HUES64 (cell line): Measurements from ENCODE around the gene GPR153.

Experiments used
- H3K27ac ChIP-seq: 2 replicates; pipeline ENCODE4 v1.7.0; 2013; ENCODE audit warnings: low read depth, low read length, inconsistent platforms
- H3K27me3 ChIP-seq: 2 replicates; pipeline ENCODE4 v1.6.1; 2013; ENCODE audit warnings: mild to moderate bottlenecking, low read length; ENCODE audit not compliant: insufficient read depth
- H3K36me3 ChIP-seq: 2 replicates; pipeline ENCODE4 v1.6.1; 2013; ENCODE audit warnings: mild to moderate bottlenecking, low read length; ENCODE audit not compliant: insufficient read depth
- H3K4me1 ChIP-seq: 2 replicates; pipeline ENCODE4 v1.6.1; 2013; ENCODE audit warnings: mild to moderate bottlenecking, low read length, moderate library complexity; ENCODE audit not compliant: insufficient read depth
- H3K4me3 ChIP-seq: 2 replicates; pipeline ENCODE4 v1.5.1; 2013; ENCODE audit warnings: mild to moderate bottlenecking, low read length, moderate library complexity
- H3K9ac ChIP-seq: 2 replicates; pipeline ENCODE4 v1.6.1; 2013; ENCODE audit warnings: mild to moderate bottlenecking, low read depth, low read length
- H3K9me3 ChIP-seq: 2 replicates; pipeline ENCODE4 v1.6.1; 2013; ENCODE audit warnings: low read depth, low read length; ENCODE audit not compliant: insufficient read depth
- WGBS: fragments of 150-250, 120-280 bp; methylation state at CpG from one replicate; pipeline ENCODE4 v1.1.7; 2013; ENCODE audit warnings: missing lambda C conversion rate; 5-methylcytosine and 5-hydroxymethylcytosine counted together

The GPR153 gene

DNA sequence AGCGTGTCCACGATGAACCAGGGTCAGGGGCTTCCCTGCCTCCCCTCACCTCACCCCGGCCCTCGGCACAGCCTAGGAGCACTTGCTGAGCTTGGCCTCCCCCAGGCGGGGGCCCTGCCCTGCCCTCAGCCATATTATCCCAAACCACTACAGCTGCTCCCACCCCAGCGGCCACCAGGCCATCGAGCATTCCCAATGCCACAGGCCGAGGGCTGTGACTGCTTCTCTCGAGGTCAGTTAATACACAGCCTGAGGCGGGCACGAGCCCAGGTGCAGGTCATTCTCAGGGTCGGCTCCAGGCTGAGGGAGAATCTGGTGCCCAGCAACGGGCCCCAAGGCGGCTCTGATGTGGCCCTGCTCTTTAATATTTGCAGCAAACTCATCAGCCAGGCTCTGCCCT, 8.4 kb upstream of the GPR153 start:
- Histone ChIP-seq H3K4me3 (no peak overlapping the region), H3K27me3 (no peaks in the 10 kb centered on the region), H3K27ac (no peak overlapping the region), H3K36me3 (peaks cover 2% of the 10 kb centered on the region; the same call in 1 of the 2 replicates), H3K4me1 (peaks cover 13% of the 10 kb centered on the region; the same call in 1 of the 2 replicates), H3K9me3 (no peaks in the 10 kb centered on the region), H3K9ac (no peak overlapping the region)
- 94% methylated on average over 14 of the region's 14 CpGs for WGBS

GRCh38 chr1:6268415-6268814, 7.5 kb upstream of the GPR153 start:
- WGBS: 83% methylated on average over 21 of the region's 21 CpGs
- no peaks in the 10 kb centered on the region for H3K27me3 ChIP-seq
- H3K9me3 ChIP-seq: no peaks in the 10 kb centered on the region
- no peak overlapping the region for H3K4me3 ChIP-seq
- H3K4me1 ChIP-seq: peaks cover 5% of the 10 kb centered on the region; the same call in 1 of the 2 replicates
- H3K27ac ChIP-seq: no peak overlapping the region
- H3K36me3 ChIP-seq: peaks cover 5% of the 10 kb centered on the region; the same call in 1 of the 2 replicates
- no peak overlapping the region for H3K9ac ChIP-seq

DNA sequence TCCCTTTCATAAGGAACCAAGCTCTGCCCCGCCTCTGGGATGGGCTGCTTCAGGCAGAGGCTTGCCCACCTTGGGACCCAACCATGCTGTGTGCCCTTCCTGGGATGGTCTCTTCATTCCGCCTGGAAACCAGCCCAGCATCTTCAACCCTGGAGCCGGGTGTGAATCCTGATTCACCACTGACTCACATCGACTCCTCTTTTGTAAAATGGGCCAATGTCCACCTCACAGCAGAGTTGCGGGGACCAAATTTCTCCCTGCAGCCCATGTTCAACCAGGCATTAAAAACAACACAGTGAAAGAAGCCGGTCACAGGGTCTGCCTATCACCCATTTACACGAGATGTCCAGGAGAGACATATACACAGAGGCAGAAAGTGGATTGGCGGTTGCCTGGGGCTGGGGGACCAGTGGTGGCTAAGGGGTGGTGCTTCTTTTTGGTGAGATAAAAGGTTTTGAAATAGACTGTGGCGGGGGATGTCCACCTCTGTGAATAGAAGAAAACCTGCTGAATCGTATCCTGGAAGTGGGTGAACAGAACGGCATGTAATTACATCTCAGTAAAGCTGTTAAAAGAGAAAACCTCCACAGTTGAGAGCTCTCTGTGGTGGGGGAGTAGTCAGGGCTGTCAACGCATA, 6.9 kb upstream of the GPR153 start:
- Histone ChIP-seq H3K9ac (no peak overlapping the region), H3K4me1 (no peaks in the 10 kb centered on the region), H3K9me3 (no peaks in the 10 kb centered on the region), H3K4me3 (no peak overlapping the region), H3K36me3 (peaks cover 5% of the 10 kb centered on the region; the same call in 1 of the 2 replicates), H3K27ac (no peak overlapping the region), H3K27me3 (no peaks in the 10 kb centered on the region)
- 92% methylated on average over 11 of the region's 12 CpGs for WGBS

- Histone ChIP-seq H3K36me3 (peaks cover 5% of the 10 kb centered on the region; the same call in 1 of the 2 replicates), H3K9me3 (no peaks in the 10 kb centered on the region), H3K27ac (no peak overlapping the region), H3K4me3 (no peak overlapping the region), H3K4me1 (no peaks in the 10 kb centered on the region), H3K9ac (no peak overlapping the region), H3K27me3 (peaks cover 6% of the 10 kb centered on the region)
- 93% methylated on average over 11 of the region's 11 CpGs for WGBS
Measured at GRCh38 chr1:6266641-6267040, 5.7 kb upstream of the GPR153 start.

- Histone ChIP-seq H3K9ac (no peak overlapping the region), H3K36me3 (peaks cover 5% of the 10 kb centered on the region; the same call in 1 of the 2 replicates), H3K27ac (no peak overlapping the region), H3K27me3 (peaks cover 13% of the 10 kb centered on the region), H3K4me3 (no peak overlapping the region), H3K9me3 (no peaks in the 10 kb centered on the region), H3K4me1 (no peaks in the 10 kb centered on the region)
- WGBS: 93% methylated on average over 15 of the region's 15 CpGs
Measured at GRCh38 chr1:6265151-6265550, 4.3 kb upstream of the GPR153 start.

- Histone ChIP-seq H3K9ac (no peak overlapping the region), H3K27me3 (peaks cover 25% of the 10 kb centered on the region), H3K4me3 (no peak overlapping the region), H3K36me3 (peaks cover 5% of the 10 kb centered on the region; the same call in 1 of the 2 replicates), H3K9me3 (no peaks in the 10 kb centered on the region), H3K27ac (no peak overlapping the region), H3K4me1 (no peaks in the 10 kb centered on the region)
- WGBS: 92% methylated on average over 7 of the region's 7 CpGs
Measured at GRCh38 chr1:6263716-6264115, 2.8 kb upstream of the GPR153 start.

DNA sequence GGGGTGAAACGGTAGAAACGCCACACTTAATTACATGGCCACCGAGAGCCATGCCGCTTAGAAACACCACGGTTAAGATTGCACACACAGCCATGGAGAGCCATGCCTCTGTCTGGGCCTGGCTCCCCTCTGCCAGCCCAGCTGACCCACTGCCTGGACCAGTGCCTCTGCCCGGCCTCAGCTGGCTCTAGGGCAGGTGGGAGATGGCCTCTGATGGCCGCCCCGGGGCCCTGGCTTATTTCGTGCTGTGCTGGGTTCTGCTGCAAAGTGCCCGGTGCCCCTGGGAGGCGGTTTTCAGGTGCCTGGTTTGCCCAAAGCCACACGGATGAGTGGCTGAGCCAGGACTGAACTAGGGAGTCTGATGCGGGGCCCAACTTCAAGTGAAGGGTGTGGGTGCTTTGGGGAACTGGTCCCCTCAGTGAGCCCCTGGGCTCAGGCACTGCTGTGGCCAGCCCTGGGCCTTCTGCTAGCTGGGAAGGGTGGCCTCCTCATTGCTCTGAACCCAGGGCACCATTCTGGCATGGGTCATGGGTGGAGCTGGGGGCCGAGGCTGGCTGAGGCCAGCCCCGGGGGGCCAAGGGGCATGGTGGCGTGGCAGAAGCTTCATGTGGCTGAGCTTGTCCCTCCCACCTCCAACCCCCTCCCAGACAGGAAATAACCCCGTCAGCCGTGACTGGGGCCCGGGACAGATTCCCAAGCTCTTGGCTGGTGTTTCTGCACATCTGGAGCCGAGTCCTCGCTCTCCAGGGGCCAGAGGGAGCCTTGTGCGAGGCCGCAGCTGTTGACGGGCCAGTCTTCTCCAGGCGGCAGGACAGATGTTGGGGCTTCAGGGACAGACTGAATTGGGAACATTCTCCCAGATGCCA, 1.9 kb upstream of the GPR153 start:
- H3K9me3 ChIP-seq: no peaks in the 10 kb centered on the region
- no peak overlapping the region for H3K4me3 ChIP-seq
- H3K36me3 ChIP-seq: peaks cover 5% of the 10 kb centered on the region; the same call in 1 of the 2 replicates
- no peaks in the 10 kb centered on the region for H3K4me1 ChIP-seq
- 86% methylated on average over 25 of the region's 25 CpGs for WGBS
- no peak overlapping the region for H3K9ac ChIP-seq
- no peak overlapping the region for H3K27ac ChIP-seq
- peaks cover 31% of the 10 kb centered on the region for H3K27me3 ChIP-seq

- H3K9ac ChIP-seq: no peak overlapping the region
- no peaks in the 10 kb centered on the region for H3K9me3 ChIP-seq
- no peaks in the 10 kb centered on the region for H3K4me1 ChIP-seq
- peaks cover 34% of the 10 kb centered on the region for H3K27me3 ChIP-seq
- H3K27ac ChIP-seq: no peak overlapping the region
- H3K4me3 ChIP-seq: peak overlapping the region; percentile 67
- H3K36me3 ChIP-seq: peaks cover 5% of the 10 kb centered on the region; the same call in 1 of the 2 replicates
- WGBS: 13% methylated on average over 15 of the region's 15 CpGs
Measured at GRCh38 chr1:6261615-6261995, 707 bp upstream of the GPR153 start.

- under 1% methylated on average over 61 of the region's 61 CpGs for WGBS
- peak overlapping the region; percentile 42; the same call in 1 of the 2 replicates for H3K9ac ChIP-seq
Measured at GRCh38 chr1:6260433-6260934, 414 bp downstream of the GPR153 start.

DNA sequence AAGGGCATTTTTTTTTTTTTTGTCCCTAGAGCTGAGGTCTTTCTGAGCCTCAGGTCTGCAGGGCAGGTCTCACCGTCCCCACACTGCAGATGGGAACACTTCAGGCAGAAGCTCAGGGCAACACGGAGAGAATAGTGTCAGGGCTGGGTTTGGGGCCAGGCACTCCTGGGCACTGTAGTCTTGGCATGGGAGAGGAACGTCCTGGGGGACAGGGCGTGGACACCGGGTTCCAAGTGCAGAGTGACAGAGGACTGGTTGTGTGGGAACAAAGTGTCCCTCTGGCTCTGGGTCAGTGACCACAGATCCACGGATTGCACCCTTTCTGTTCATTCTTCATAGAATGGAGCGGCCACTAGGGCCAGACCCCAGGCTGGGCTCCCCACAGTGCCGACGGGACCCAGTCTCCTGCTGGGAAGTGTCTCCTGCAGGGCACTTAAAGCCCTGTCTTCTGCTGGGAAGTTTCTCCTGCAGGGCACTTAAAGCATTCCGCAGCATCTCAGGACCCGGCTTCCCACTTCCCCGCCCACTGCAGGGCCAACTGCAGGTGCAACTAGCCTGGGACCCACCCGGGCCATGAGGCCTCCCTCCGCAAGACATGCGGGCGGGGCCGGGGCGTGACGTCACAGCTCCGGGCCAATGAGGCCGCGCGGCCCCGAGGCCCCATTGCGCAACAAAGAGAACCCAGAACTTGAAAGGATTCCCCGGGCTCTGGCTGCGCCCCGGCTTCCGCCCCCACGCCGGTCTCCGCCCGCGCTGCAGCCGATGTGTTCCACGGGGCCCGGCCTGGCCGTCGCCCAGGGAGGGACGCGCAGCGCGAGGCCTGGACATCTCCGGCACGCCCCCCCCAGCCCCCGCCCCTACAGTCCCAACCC, 1.2 kb downstream of the GPR153 start:
- Histone ChIP-seq H3K4me3 (peak overlapping the region; percentile 67), H3K36me3 (peaks cover 5% of the 10 kb centered on the region; the same call in 1 of the 2 replicates), H3K4me1 (no peaks in the 10 kb centered on the region), H3K9ac (no peak overlapping the region), H3K9me3 (no peaks in the 10 kb centered on the region), H3K27ac (no peak overlapping the region), H3K27me3 (peaks cover 34% of the 10 kb centered on the region)
- WGBS: 12% methylated on average over 37 of the region's 46 CpGs

More at GRCh38 chr1:6260433-6260934, 414 bp downstream of the GPR153 start:
- H3K4me3 ChIP-seq: peak overlapping the region; percentile 67
- H3K27me3 ChIP-seq: peaks cover 34% of the 10 kb centered on the region
- H3K36me3 ChIP-seq: peaks cover 5% of the 10 kb centered on the region; the same call in 1 of the 2 replicates
- H3K4me1 ChIP-seq: no peaks in the 10 kb centered on the region
- H3K9me3 ChIP-seq: no peaks in the 10 kb centered on the region
- H3K27ac ChIP-seq: no peak overlapping the region
